ENCODE data around the gene SH3RF3.

DNA sequence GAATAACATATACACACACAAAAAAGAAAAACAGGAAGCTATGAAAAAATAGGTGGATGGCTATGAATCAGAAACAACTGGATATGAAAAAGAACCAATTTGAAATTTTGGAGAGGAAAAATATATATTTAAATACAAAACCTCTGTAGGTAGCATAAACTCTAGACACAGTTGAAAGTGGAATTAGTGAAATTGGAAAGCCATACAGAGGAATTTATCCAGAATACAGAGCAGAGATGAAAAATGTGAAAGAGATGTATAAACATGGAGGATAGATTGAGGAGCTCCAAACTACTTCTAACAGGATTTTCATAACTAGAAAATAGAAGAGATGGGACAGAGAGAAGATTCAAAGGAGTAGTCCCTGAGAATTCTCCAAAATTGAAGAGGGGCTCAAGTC is 315.9 kb downstream of the SH3RF3 start:
- TF ChIP-seq, protein P1, sequence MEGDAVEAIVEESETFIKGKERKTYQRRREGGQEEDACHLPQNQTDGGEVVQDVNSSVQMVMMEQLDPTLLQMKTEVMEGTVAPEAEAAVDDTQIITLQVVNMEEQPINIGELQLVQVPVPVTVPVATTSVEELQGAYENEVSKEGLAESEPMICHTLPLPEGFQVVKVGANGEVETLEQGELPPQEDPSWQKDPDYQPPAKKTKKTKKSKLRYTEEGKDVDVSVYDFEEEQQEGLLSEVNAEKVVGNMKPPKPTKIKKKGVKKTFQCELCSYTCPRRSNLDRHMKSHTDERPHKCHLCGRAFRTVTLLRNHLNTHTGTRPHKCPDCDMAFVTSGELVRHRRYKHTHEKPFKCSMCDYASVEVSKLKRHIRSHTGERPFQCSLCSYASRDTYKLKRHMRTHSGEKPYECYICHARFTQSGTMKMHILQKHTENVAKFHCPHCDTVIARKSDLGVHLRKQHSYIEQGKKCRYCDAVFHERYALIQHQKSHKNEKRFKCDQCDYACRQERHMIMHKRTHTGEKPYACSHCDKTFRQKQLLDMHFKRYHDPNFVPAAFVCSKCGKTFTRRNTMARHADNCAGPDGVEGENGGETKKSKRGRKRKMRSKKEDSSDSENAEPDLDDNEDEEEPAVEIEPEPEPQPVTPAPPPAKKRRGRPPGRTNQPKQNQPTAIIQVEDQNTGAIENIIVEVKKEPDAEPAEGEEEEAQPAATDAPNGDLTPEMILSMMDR (IDR thresholded peaks at IDR 0.05): no peak
- TF ChIP-seq POLR2AphosphoS5 (IDR thresholded peaks at IDR 0.05): no peak

Measured in breast epithelium (tissue), 3 donors.